Endodermal cell (in vitro differentiated cells): ENCODE data around the gene LRRC10B. TPM values are rescaled to one million over a fixed set of nuclear protein-coding genes. Genes with fewer than 3 reads are reported as not detected.

ENCODE experiments used
- DNase-seq: peaks from one replicate; pipeline ENCODE4 v3.0.0-alpha.2; 2017
- H3K27ac ChIP-seq: 2 replicates; pipeline ENCODE4 v1.5.1; 2013; ENCODE audit warnings: mild to moderate bottlenecking, low read depth, low read length, moderate library complexity
- H3K27me3 ChIP-seq: 2 replicates; pipeline ENCODE4 v1.6.1; 2013; ENCODE audit warnings: mild to moderate bottlenecking, low read length, moderate library complexity; ENCODE audit not compliant: insufficient read depth, control insufficient read depth, poor library complexity, severe bottlenecking
- H3K36me3 ChIP-seq: 2 replicates; pipeline ENCODE4 v1.7.0; 2013; ENCODE audit warnings: mild to moderate bottlenecking, low read length, moderate library complexity; ENCODE audit not compliant: control insufficient read depth, insufficient read depth
- H3K4me1 ChIP-seq: one replicate; pipeline ENCODE4 v1.7.0; 2013; ENCODE audit warnings: low read length; ENCODE audit not compliant: control insufficient read depth, insufficient read depth
- H3K4me3 ChIP-seq: 2 replicates; pipeline ENCODE4 v1.5.1; 2013; ENCODE audit warnings: mild to moderate bottlenecking, low read length, moderate library complexity
- H3K9ac ChIP-seq: 2 replicates; pipeline ENCODE4 v1.6.1; 2013; ENCODE audit warnings: mild to moderate bottlenecking, low read length, moderate library complexity; ENCODE audit not compliant: poor library complexity, severe bottlenecking; ENCODE audit errors: extremely low read depth
- H3K9me3 ChIP-seq: 2 replicates; pipeline ENCODE4 v1.6.1; 2013; ENCODE audit warnings: mild to moderate bottlenecking, low read length, moderate library complexity; ENCODE audit not compliant: control insufficient read depth
- H3K27ac Mint-ChIP-seq: 2 replicates; pipeline ENCODE4 v1.8.0; 2020; ENCODE audit warnings: mixed read lengths
- H3K27me3 Mint-ChIP-seq: 2 replicates; pipeline ENCODE4 v1.8.0; 2021; ENCODE audit warnings: mild to moderate bottlenecking, mixed read lengths; ENCODE audit not compliant: insufficient read depth
- H3K36me3 Mint-ChIP-seq: 2 replicates; pipeline ENCODE4 v1.8.0; 2020; ENCODE audit warnings: low read depth, mixed read lengths
- H3K4me1 Mint-ChIP-seq: 2 replicates; pipeline ENCODE4 v1.8.0; 2020; ENCODE audit warnings: mixed read lengths
- H3K4me3 Mint-ChIP-seq: 2 replicates; pipeline ENCODE4 v1.8.0; 2020; ENCODE audit warnings: mild to moderate bottlenecking, moderate library complexity, mixed read lengths
- H3K9me3 Mint-ChIP-seq: 2 replicates; pipeline ENCODE4 v1.8.0; 2020; ENCODE audit warnings: mild to moderate bottlenecking, mixed read lengths
- CTCF ChIP-seq: fragments of 200-600 bp; sonication (generic); conservative IDR thresholded peaks from 2 replicates; pipeline ENCODE4 v1.5.0; 2021; ENCODE audit warnings: antibody characterized with exemption, mild to moderate bottlenecking
- WGBS, 2 experiments: methylation state at CpG; one replicate each; pipeline versions ENCODE4 v1.1.5 to v1.1.7; 2013; ENCODE audit warnings: missing lambda C conversion rate in 2 of 2, mixed read lengths in 1 of 2; ENCODE audit not compliant: insufficient coverage in 1 of 2, insufficient read length in 1 of 2; 5-methylcytosine and 5-hydroxymethylcytosine counted together
- total RNA-seq, 2 donors: library from RNA; stranded (reverse); fragmentation: NEBNext Ultra II Directional in 1 of 2; extraction: Animal tissue kit (Norgen Biotek cat#: 25700) in 1 of 2; gene quantifications; 2 replicates in 1 of 2; 3 replicates in 1 of 2; pipeline ENCODE4 v1.2.1, GENCODE V29; 2021

Gene LRRC10B
- total RNA-seq, 2 donors from 2014 or later, result 0.11 to 0.69 TPM

- Mint-ChIP-seq H3K9me3 (no peaks in the 10 kb centered on the region), H3K4me1 (peaks cover 2% of the 10 kb centered on the region), H3K4me3 (no peak overlapping the region), H3K27ac (no peak overlapping the region), H3K36me3 (no peaks in the 10 kb centered on the region), H3K27me3 (no peaks in the 10 kb centered on the region)
- no peak overlapping the region for H3K27ac ChIP-seq
- H3K9me3 ChIP-seq, result no peaks in the 10 kb centered on the region
- H3K27me3 ChIP-seq, result no peaks in the 10 kb centered on the region
- no peak for TF ChIP-seq CTCF
- no peak overlapping the region for H3K9ac ChIP-seq
- 91% methylated on average over 18 to 19 of the region's 19 CpGs for WGBS, 2 experiments
- H3K36me3 ChIP-seq, result no peaks in the 10 kb centered on the region
- no peaks in the 10 kb centered on the region for H3K4me1 ChIP-seq
- DNase-seq, result no peak
- H3K4me3 ChIP-seq, result no peak overlapping the region
These were observed 38.7 kb downstream of the LRRC10B start for GRCh38 chr11:61547246-61547645.

GRCh38 chr11:61549177-61549576 is 40.6 kb downstream of the LRRC10B start:
- H3K27ac ChIP-seq, result no peak overlapping the region
- Mint-ChIP-seq H3K27me3 (peaks cover 10% of the 10 kb centered on the region), H3K27ac (no peak overlapping the region), H3K4me1 (peaks cover 6% of the 10 kb centered on the region), H3K36me3 (no peaks in the 10 kb centered on the region), H3K9me3 (no peaks in the 10 kb centered on the region), H3K4me3 (no peak overlapping the region)
- H3K4me1 ChIP-seq, result no peaks in the 10 kb centered on the region
- no peak overlapping the region for H3K9ac ChIP-seq
- no peaks in the 10 kb centered on the region for H3K9me3 ChIP-seq
- no peak overlapping the region for H3K4me3 ChIP-seq
- no peaks in the 10 kb centered on the region for H3K36me3 ChIP-seq
- 87 to 95% methylated on average over 7 to 8 of the region's 8 CpGs for WGBS, 2 experiments
- H3K27me3 ChIP-seq, result peaks cover 10% of the 10 kb centered on the region
- no peak for TF ChIP-seq CTCF
- no peak for DNase-seq

GRCh38 chr11:61549662-61550568 is 41.4 kb downstream of the LRRC10B start:
- peaks cover 10% of the 10 kb centered on the region for H3K4me1 Mint-ChIP-seq
- no peaks in the 10 kb centered on the region for H3K4me1 ChIP-seq
- H3K9me3 Mint-ChIP-seq, result no peaks in the 10 kb centered on the region
- H3K27ac Mint-ChIP-seq, result no peak overlapping the region
- no peak overlapping the region for H3K4me3 ChIP-seq
- no peak overlapping the region for H3K9ac ChIP-seq
- 81 to 85% methylated on average over 10 to 23 of the region's 23 CpGs for WGBS, 2 experiments
- H3K27me3 Mint-ChIP-seq, result peaks cover 18% of the 10 kb centered on the region
- no peaks in the 10 kb centered on the region for H3K36me3 Mint-ChIP-seq
- no peak for DNase-seq
- H3K4me3 Mint-ChIP-seq, result no peak overlapping the region
- H3K27ac ChIP-seq, result no peak overlapping the region
- no peaks in the 10 kb centered on the region for H3K9me3 ChIP-seq
- H3K36me3 ChIP-seq, result no peaks in the 10 kb centered on the region
- no peak for TF ChIP-seq CTCF
- H3K27me3 ChIP-seq, result peaks cover 18% of the 10 kb centered on the region
